SK-N-SH (cell line): ENCODE measurements around the gene TCF7L2. TPM values are rescaled to one million over a fixed set of nuclear protein-coding genes. Genes with fewer than 3 reads are reported as not detected.

Experiments used
- CTCF ChIA-PET: fragments of 300-600, 350-600 bp; formaldehyde crosslinking; extraction: SDS; loops from one replicate; lab custom pipeline; 2021; lab: Yijun Ruan, JAX
- POLR2A ChIA-PET: fragments of 350-600 bp; sonication (Branson Sonifier 250); formaldehyde crosslinking; extraction: SDS; loops from one replicate; lab custom pipeline; 2020; ENCODE audit warnings: antibody characterized with exemption, inconsistent platforms; lab: Yijun Ruan, JAX
- DNase-seq: peaks from one replicate; pipeline ENCODE4 v3.0.0; 2012
- H2AFZ ChIP-seq: fragments of 200-600 bp; sonication (generic); 2 replicates; pipeline ENCODE4 v1.8.1; 2016; ENCODE audit warnings: antibody characterized with exemption, mild to moderate bottlenecking, low read depth
- H3F3A ChIP-seq: fragments of 200-600 bp; sonication (generic); replicated peaks from 2 replicates; pipeline ENCODE3; 2016; ENCODE audit warnings: antibody characterized with exemption, mild to moderate bottlenecking; ENCODE audit not compliant: insufficient read depth
- H3K27ac ChIP-seq, 2 experiments: fragments of 200-500 bp in 1 of 2; fragments of 200-600 bp in 1 of 2; sonication (Bioruptor generic) in 1 of 2; sonication (generic), shearing (Covaris generic) in 1 of 2; 2 replicates each; pipeline versions ENCODE4 v1.5.1 to v1.6.1; 2014 to 2016; ENCODE audit warnings: low read depth in 2 of 2, inconsistent platforms in 1 of 2, low read length in 1 of 2, mild to moderate bottlenecking in 1 of 2, mixed read lengths in 1 of 2
- H3K27me3 ChIP-seq: fragments of 200-600 bp; sonication (generic), shearing (Covaris generic); 2 replicates; pipeline ENCODE4 v1.6.1; 2016; ENCODE audit warnings: mixed run types; ENCODE audit not compliant: insufficient read depth
- H3K36me3 ChIP-seq, 2 experiments: fragments of 200-500 bp in 1 of 2; fragments of 200-600 bp in 1 of 2; sonication (Bioruptor generic) in 1 of 2; sonication (generic) in 1 of 2; replicated peaks in 1 of 2; 2 replicates each; pipeline versions ENCODE3 to v1.5.1; 2014 to 2016; ENCODE audit warnings: low read length in 1 of 2, mild to moderate bottlenecking in 1 of 2; ENCODE audit not compliant: insufficient read depth in 2 of 2, control insufficient read depth in 1 of 2
- H3K4me1 ChIP-seq, 2 experiments: fragments of 200-500 bp in 1 of 2; fragments of 200-600 bp in 1 of 2; sonication (Bioruptor generic) in 1 of 2; sonication (generic), shearing (Covaris generic) in 1 of 2; 2 replicates each; pipeline versions ENCODE4 v1.5.1 to v1.6.1; 2014 to 2016; ENCODE audit warnings: low read depth in 1 of 2, low read length in 1 of 2, mixed run types in 1 of 2; ENCODE audit not compliant: insufficient read depth in 2 of 2, control insufficient read depth in 1 of 2
- H3K4me2 ChIP-seq: fragments of 200-600 bp; sonication (generic), shearing (Covaris generic); 2 replicates; pipeline ENCODE4 v1.6.1; 2017; ENCODE audit warnings: mixed run types
- H3K4me3 ChIP-seq, 2 experiments: fragments of 200-500 bp in 1 of 2; fragments of 200-600 bp in 1 of 2; sonication (Bioruptor generic) in 1 of 2; sonication (generic), shearing (Covaris generic) in 1 of 2; 2 replicates each; pipeline versions ENCODE4 v1.5.1 to v1.8.1; 2014 to 2016; ENCODE audit warnings: low read depth in 2 of 2, inconsistent platforms in 1 of 2, low read length in 1 of 2, mild to moderate bottlenecking in 1 of 2, mixed read lengths in 1 of 2, moderate library complexity in 1 of 2
- H3K79me2 ChIP-seq: fragments of 200-600 bp; sonication (generic); 2 replicates; pipeline ENCODE4 v1.8.1; 2017; ENCODE audit warnings: mild to moderate bottlenecking; ENCODE audit not compliant: insufficient read depth
- H3K9ac ChIP-seq: fragments of 200-600 bp; sonication (generic); 2 replicates; pipeline ENCODE4 v1.6.1; 2017; ENCODE audit warnings: mixed run types
- H3K9me2 ChIP-seq: fragments of 200-600 bp; sonication (generic); 2 replicates; pipeline ENCODE4 v1.6.1; 2017; ENCODE audit warnings: mixed run types
- H3K9me3 ChIP-seq: fragments of 200-600 bp; sonication (generic); 2 replicates; pipeline ENCODE4 v1.6.1; 2017; ENCODE audit warnings: mixed run types, mild to moderate bottlenecking, moderate library complexity
- H4K20me1 ChIP-seq: fragments of 200-600 bp; sonication (generic); 2 replicates; pipeline ENCODE4 v1.6.1; 2017; ENCODE audit warnings: mild to moderate bottlenecking, mixed run types; ENCODE audit not compliant: insufficient read depth
- EZH2phosphoT487 ChIP-seq: fragments of 200-600 bp; sonication (generic); IDR thresholded peaks from 2 replicates; pipeline ENCODE4 v1.6.1; 2017; ENCODE audit warnings: low read depth, mixed run types, mild to moderate bottlenecking, antibody characterized with exemption, moderate library complexity, borderline replicate concordance
- FOXJ3 ChIP-seq: sonication (generic); formaldehyde crosslinking; IDR thresholded peaks from 2 replicates; pipeline ENCODE4 v1.5.1; 2020; ENCODE audit warnings: mild to moderate bottlenecking, missing genetic modification reagents
- GABPA ChIP-seq: IDR thresholded peaks from 2 replicates; pipeline ENCODE4 v1.4.0; 2012; ENCODE audit warnings: low read depth, mild to moderate bottlenecking
- IRF3 ChIP-seq: fragments of 150-350 bp; IDR thresholded peaks from 2 replicates; pipeline ENCODE4 v1.6.1; 2016; ENCODE audit warnings: mild to moderate bottlenecking, low read depth, low read length
- MAX ChIP-seq: IDR thresholded peaks from 2 replicates; pipeline ENCODE4 v1.4.0; 2012; ENCODE audit warnings: low read depth
- MEF2A ChIP-seq: IDR thresholded peaks from 2 replicates; pipeline ENCODE4 v1.4.0; 2012; ENCODE audit warnings: low read depth, borderline replicate concordance
- MXI1 ChIP-seq: IDR thresholded peaks from 2 replicates; pipeline ENCODE4 v1.6.1; 2012; ENCODE audit warnings: mild to moderate bottlenecking, low read depth, low read length, improper control_type of control experiment
- NRF1 ChIP-seq: IDR thresholded peaks from 2 replicates; pipeline ENCODE4 v1.6.1; 2012; ENCODE audit warnings: low read depth, mild to moderate bottlenecking, low read length
- POLR2AphosphoS5 ChIP-seq: IDR thresholded peaks from 2 replicates; pipeline ENCODE4 v1.6.1; 2012; ENCODE audit warnings: low read depth, low read length
- RAD21 ChIP-seq: IDR thresholded peaks from 2 replicates; pipeline ENCODE4 v1.6.1; 2012; ENCODE audit warnings: mild to moderate bottlenecking, low read length
- RCOR1 ChIP-seq: fragments of 150-350 bp; IDR thresholded peaks from 2 replicates; pipeline ENCODE4 v1.6.1; 2017; ENCODE audit warnings: antibody characterized with exemption, low read length
- REST ChIP-seq: IDR thresholded peaks from 2 replicates; pipeline ENCODE4 v1.6.1; 2012; ENCODE audit warnings: mild to moderate bottlenecking, low read depth, low read length, moderate library complexity
- RXRA ChIP-seq: IDR thresholded peaks from 2 replicates; pipeline ENCODE4 v1.4.0; 2012; ENCODE audit warnings: low read depth, mild to moderate bottlenecking, borderline replicate concordance
- TAF1 ChIP-seq: IDR thresholded peaks from 2 replicates; pipeline ENCODE4 v1.6.1; 2012; ENCODE audit warnings: low read depth, mild to moderate bottlenecking, low read length, moderate library complexity, borderline replicate concordance
- TCF12 ChIP-seq: IDR thresholded peaks from 2 replicates; pipeline ENCODE4 v1.4.0; 2012
- YY1 ChIP-seq: IDR thresholded peaks from 2 replicates; pipeline ENCODE4 v1.4.0; 2012; ENCODE audit warnings: low read depth, mild to moderate bottlenecking
- WGBS: methylation state at CpG from one replicate; pipeline ENCODE4 v1.1.6; 2017; ENCODE audit warnings: low lambda C conversion rate; 5-methylcytosine and 5-hydroxymethylcytosine counted together
- polyA plus RNA-seq, 3 experiments: library from polyadenylated mRNA; depleted of rRNA; stranded (reverse); fragments of >200 nt; gene quantifications; 2 replicates each; pipeline ENCODE4 v1.2.3, GENCODE V29; 2012

TCF7L2 gene
- polyA plus RNA-seq, 1 of the 3 experiments (the other 2 are of a cell fraction) = 10.2 TPM

GRCh38 chr10:112946649-112947048, 3.4 kb upstream of the TCF7L2 start:
- 89% methylated on average over 3 of the region's 3 CpGs for WGBS
- ChIA-PET POLR2A (no interaction called here), CTCF (no interaction called here)
- H3K4me3 ChIP-seq = no peak overlapping the region
- peaks cover 15% of the 10 kb centered on the region for H3F3A ChIP-seq
- H3K9me3 ChIP-seq = no peaks in the 10 kb centered on the region
- no peaks in the 10 kb centered on the region for H3K9me2 ChIP-seq
- H3K4me1 ChIP-seq = no peaks in the 10 kb centered on the region
- TF ChIP-seq IRF3 (no peak), RCOR1 (no peak), EZH2phosphoT487 (no peak), RAD21 (no peak), TAF1 (no peak), POLR2AphosphoS5 (no peak), TCF12 (no peak)
- no peaks in the 10 kb centered on the region for H3K27me3 ChIP-seq
- no peak overlapping the region for H3K9ac ChIP-seq
- no peak overlapping the region for H3K4me2 ChIP-seq
- H4K20me1 ChIP-seq = no peaks in the 10 kb centered on the region
- no peak for DNase-seq
- peaks cover 10% of the 10 kb centered on the region for H3K79me2 ChIP-seq
- no peaks in the 10 kb centered on the region for H3K36me3 ChIP-seq
- H3K27ac ChIP-seq = no peak overlapping the region
- no peak overlapping the region for H2AFZ ChIP-seq

- H3K27me3 ChIP-seq = no peaks in the 10 kb centered on the region
- H2AFZ ChIP-seq = no peak overlapping the region
- peaks cover 2 to 5% of the 10 kb centered on the region in 2 experiments; a peak in 1 of 4 replicates for H3K4me1 ChIP-seq
- no peak overlapping the region for H3K4me2 ChIP-seq
- H3K9me3 ChIP-seq = no peaks in the 10 kb centered on the region
- no peak overlapping the region for H3K9ac ChIP-seq
- no peaks in the 10 kb centered on the region for H3K9me2 ChIP-seq
- CTCF ChIA-PET = no interaction called here
- H3F3A ChIP-seq = peaks cover 15% of the 10 kb centered on the region
- POLR2A ChIA-PET = no interaction called here
- TF ChIP-seq MEF2A (no peak), GABPA (no peak), REST (no peak), RXRA (no peak), NRF1 (no peak), IRF3 (no peak), MXI1 (no peak), YY1 (no peak), FOXJ3 (CRISPR knock-in tag) (no peak), MAX (no peak)
- no peaks in the 10 kb centered on the region for H4K20me1 ChIP-seq
- no peak for DNase-seq
- WGBS = 100% methylated on average over 1 of the region's 1 CpG
- H3K4me3 ChIP-seq = no peak overlapping the region
- peaks cover 0 to under 1% of the 10 kb centered on the region in 2 experiments for H3K36me3 ChIP-seq
- no peak overlapping the region for H3K27ac ChIP-seq
- peaks cover 25% of the 10 kb centered on the region for H3K79me2 ChIP-seq
Observed at GRCh38 chr10:112948196-112948595, 1.9 kb upstream of the TCF7L2 start.
